ENCODE results near the gene CAMK1D.

Gene CAMK1D

DNA sequence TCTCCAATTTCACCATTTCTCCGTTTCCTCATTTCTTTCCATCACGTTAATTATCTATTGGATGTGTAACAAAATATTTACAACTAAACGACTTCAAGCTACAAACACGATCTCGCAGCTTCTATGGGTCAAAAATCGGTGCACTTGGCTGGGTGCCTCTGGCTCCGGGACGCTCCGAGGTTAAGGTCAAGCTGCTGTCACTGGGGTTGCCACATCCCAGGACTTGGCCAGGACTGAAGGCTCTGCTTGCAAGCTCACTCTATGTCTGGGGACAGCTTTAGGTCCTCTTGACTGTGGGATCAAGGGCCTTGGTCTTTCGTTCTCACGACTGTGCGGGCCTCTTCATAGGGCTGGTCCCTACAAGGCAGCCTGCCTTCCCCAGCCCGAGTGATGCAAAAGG is 492.5 kb downstream of the CAMK1D start:
- no peak overlapping the region for H3K4me3 ChIP-seq (ENCODE audit: low read depth, low read length)
- POLR2A ChIA-PET, result no interaction called here
- CTCF ChIA-PET, result no interaction called here
- H3K27ac ChIP-seq (ENCODE audit: extremely low read depth, low read depth, low read length), result no peak overlapping the region
- no peaks in the 10 kb centered on the region for H3K9me3 ChIP-seq (ENCODE audit: control insufficient read depth, insufficient read depth, low read depth, low read length)
- no peaks in the 10 kb centered on the region; the same call in 1 of the 2 replicates for H3K4me1 ChIP-seq (ENCODE audit: control insufficient read depth, insufficient read depth, low read length)
- H3K36me3 ChIP-seq (ENCODE audit: control insufficient read depth in 2 of 2, insufficient read depth in 1 of 2, low read length in 2 of 2), result no peaks in the 10 kb centered on the region
- TF ChIP-seq, protein P1, sequence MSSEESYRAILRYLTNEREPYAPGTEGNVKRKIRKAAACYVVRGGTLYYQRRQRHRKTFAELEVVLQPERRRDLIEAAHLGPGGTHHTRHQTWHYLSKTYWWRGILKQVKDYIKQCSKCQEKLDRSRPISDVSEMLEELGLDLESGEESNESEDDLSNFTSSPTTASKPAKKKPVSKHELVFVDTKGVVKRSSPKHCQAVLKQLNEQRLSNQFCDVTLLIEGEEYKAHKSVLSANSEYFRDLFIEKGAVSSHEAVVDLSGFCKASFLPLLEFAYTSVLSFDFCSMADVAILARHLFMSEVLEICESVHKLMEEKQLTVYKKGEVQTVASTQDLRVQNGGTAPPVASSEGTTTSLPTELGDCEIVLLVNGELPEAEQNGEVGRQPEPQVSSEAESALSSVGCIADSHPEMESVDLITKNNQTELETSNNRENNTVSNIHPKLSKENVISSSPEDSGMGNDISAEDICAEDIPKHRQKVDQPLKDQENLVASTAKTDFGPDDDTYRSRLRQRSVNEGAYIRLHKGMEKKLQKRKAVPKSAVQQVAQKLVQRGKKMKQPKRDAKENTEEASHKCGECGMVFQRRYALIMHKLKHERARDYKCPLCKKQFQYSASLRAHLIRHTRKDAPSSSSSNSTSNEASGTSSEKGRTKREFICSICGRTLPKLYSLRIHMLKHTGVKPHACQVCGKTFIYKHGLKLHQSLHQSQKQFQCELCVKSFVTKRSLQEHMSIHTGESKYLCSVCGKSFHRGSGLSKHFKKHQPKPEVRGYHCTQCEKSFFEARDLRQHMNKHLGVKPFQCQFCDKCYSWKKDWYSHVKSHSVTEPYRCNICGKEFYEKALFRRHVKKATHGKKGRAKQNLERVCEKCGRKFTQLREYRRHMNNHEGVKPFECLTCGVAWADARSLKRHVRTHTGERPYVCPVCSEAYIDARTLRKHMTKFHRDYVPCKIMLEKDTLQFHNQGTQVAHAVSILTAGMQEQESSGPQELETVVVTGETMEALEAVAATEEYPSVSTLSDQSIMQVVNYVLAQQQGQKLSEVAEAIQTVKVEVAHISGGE (tag by site-specific recombination; conservative IDR thresholded peaks at IDR 0.05; ENCODE audit: low read depth), result no peak
- TF ChIP-seq ZNF211 (tag by site-specific recombination; IDR thresholded peaks at IDR 0.05; ENCODE audit: low read depth) (no peak), ZNF24 (tag by site-specific recombination; IDR thresholded peaks at IDR 0.05) (no peak), ZNF354C (tag by site-specific recombination; IDR thresholded peaks at IDR 0.05; ENCODE audit: borderline replicate concordance, low read depth) (no peak), ZNF274 (IDR thresholded peaks at IDR 0.05; ENCODE audit: low read length) (no peak), ZNF274 (tag by site-specific recombination; IDR thresholded peaks at IDR 0.05; ENCODE audit: borderline replicate concordance) (no peak), ZNF501 (tag by site-specific recombination; IDR thresholded peaks at IDR 0.05) (no peak), ZNF214 (tag by site-specific recombination; IDR thresholded peaks at IDR 0.05; ENCODE audit: borderline replicate concordance) (no peak), ZNF302 (tag by site-specific recombination; IDR thresholded peaks at IDR 0.05; ENCODE audit: low read depth) (no peak), ZNF280D (tag by site-specific recombination; IDR thresholded peaks at IDR 0.05) (no peak), ZNF514 (tag by site-specific recombination; IDR thresholded peaks at IDR 0.05) (no peak), ZNF174 (tag by site-specific recombination; IDR thresholded peaks at IDR 0.05) (no peak), ZNF398 (tag by site-specific recombination; IDR thresholded peaks at IDR 0.05) (no peak), OSR2 (tag by site-specific recombination; IDR thresholded peaks at IDR 0.05) (no peak), ZNF530 (tag by site-specific recombination; IDR thresholded peaks at IDR 0.05; ENCODE audit: low read depth) (no peak), FEZF1 (tag by site-specific recombination; IDR thresholded peaks at IDR 0.05) (no peak), SP2 (tag by site-specific recombination; IDR thresholded peaks at IDR 0.05) (no peak)
- TF ChIP-seq, protein P2, sequence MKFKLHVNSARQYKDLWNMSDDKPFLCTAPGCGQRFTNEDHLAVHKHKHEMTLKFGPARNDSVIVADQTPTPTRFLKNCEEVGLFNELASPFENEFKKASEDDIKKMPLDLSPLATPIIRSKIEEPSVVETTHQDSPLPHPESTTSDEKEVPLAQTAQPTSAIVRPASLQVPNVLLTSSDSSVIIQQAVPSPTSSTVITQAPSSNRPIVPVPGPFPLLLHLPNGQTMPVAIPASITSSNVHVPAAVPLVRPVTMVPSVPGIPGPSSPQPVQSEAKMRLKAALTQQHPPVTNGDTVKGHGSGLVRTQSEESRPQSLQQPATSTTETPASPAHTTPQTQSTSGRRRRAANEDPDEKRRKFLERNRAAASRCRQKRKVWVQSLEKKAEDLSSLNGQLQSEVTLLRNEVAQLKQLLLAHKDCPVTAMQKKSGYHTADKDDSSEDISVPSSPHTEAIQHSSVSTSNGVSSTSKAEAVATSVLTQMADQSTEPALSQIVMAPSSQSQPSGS (tag by site-specific recombination; IDR thresholded peaks at IDR 0.05; ENCODE audit: low read depth), result no peak

All from HEK293 (cell line).